Stimulated activated CD8-positive, alpha-beta memory T cell treated with anti-CD3 and anti-CD28 coated beads, Interleukin-7, amount 100 ng/mL, for 48 hours (primary cell): Measurements from ENCODE around the gene MDM4.
A peak's percentile ranks its signal among the peaks of the same experiment; 100 is the strongest.
"Not testable (repeated sequence)": the region's sequence is repeated elsewhere in the genome, so short reads cannot be mapped to it uniquely, and the experiment has no call there.

Source experiments
- DNase-seq, 2 donors: peaks; one replicate each; pipeline ENCODE4 v3.0.0-alpha.2; 2020; ENCODE audit warnings: low read depth in 1 of 2; ENCODE audit errors: extremely low read depth in 1 of 2

Gene MDM4, protein sequence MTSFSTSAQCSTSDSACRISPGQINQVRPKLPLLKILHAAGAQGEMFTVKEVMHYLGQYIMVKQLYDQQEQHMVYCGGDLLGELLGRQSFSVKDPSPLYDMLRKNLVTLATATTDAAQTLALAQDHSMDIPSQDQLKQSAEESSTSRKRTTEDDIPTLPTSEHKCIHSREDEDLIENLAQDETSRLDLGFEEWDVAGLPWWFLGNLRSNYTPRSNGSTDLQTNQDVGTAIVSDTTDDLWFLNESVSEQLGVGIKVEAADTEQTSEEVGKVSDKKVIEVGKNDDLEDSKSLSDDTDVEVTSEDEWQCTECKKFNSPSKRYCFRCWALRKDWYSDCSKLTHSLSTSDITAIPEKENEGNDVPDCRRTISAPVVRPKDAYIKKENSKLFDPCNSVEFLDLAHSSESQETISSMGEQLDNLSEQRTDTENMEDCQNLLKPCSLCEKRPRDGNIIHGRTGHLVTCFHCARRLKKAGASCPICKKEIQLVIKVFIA

DNA sequence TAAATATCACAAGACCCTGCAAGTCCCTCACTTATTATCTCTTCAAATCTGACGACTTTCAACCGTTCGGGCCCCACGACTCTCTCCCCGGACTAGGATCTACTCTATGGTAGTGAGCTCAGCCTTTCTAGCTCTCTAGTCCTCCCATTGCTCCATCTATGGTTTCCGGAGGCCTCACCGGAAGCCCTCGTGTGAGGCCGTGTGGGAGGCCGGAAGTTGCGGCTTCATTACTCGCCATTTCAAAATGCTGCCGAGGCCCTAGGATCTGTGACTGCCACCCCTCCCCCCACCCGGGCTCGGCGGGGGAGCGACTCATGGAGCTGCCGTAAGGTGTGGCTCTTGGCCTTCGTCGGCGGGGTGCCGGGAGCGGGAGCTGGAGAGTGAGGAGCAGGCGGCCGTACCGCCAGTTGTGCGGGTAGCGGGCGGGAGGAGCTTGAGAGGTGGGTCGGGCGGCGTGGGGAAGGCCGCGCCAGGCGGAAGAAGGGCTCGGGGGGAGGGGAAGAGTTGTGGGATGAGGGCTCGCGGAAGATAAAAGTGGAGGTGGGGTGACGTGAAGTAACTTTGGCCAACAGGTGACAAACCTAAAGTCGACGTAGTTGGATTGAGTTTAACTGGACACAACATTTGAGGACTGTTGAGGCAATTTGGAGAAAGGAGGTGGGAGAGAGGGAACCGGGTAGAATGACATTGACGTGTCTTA, at the start of gene MDM4:
Gene MDM4 (plus strand): TSS at position 227 of the 700 bp plus-strand sequence. CDS start 9,113 bp downstream, outside the sequence.
- DNase-seq, result peak; percentile 87 to 93

DNA sequence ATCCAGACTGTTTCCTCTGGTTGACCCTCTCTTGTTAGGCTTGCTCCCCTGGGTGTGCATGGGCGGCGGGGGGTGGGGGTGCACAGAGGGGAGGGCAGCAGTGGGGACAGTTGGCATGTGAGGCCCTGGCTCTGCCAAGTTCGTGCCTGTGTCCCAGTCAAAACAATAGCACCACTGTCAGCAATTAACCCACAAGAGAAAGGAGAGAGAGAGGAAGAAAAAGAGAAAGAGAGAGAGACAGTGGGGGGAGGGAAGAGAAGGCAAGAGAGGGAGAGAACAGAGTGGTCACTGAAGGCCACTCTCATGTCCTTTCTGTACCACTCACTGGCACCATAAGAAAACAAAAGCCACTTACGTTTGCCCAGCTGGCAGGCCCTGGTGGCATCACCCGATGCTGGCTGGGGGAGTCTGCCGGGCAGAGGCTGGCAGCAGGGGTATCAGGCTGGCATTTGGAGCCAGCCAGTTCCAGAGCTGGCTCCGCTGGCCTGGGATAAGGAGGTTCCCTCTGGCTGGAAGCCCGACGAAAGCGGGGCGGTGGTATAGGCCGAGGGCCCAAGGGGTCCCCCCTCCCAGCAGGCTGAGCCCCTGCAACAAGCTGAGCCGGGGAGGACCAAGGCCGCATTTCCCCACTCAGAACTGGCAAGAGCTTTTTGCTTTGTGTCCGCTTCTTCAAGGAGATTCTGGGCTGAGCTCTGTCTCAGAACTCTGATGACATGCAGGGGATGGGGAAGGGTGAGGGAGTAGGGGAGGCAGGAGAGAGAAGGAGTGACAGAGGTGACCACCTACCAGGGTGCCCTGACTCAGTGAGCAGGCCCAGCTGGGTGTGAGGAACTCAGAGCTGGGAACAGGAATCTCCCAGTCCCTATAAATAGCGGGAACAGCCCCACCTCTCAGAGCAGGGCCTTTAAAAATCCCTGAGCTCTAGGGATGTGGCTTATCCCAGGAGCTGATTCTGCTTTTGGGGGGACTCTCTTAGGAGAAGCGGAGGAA, 49.5 kb upstream of the MDM4 start:
- no peak for DNase-seq

DNA sequence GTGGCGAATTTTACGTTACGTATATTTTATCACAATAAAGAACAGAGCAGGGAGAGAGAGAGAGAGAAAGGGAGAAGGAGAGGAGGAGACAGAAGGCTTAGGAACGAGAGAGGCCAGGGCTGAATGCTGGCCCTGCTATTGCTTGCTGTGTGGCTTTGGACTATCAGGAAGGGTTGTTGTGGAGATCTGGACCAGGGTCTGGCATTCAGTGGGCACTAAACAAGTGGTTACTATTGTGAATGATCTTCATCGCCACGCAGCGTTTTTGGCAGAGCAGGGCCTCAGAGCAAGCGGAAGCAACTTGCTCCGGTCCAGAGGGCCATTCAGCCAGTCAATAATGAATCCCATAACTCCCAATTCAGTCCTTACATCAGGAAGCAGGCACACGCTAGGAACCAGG, 48.0 kb upstream of the MDM4 start:
- no peak for DNase-seq

DNA sequence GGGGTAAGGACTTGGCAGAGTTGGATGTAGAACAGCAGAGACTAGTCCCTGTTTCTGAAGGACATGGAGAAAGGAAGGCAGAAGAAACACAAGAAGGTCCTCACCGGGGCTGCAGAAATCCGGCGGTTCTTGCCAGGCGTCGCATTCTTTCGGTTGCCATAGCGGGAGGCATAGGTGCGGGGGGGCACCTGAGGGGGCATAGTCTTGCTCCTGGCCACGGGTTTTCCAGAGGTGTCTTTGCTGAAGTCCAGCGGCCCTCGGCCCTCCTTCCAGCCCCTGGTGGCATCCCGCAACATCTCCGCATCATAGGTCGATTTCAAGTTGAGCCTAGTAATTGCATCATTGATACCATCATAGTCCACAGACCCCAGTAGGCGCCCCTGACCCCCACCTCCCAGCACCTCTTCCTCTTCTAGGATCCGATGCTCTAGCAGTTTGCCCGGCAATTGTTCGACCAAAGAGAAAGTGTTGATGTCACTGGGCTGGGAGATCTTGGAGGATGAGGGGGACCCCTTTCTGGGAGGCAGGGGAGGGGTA, 47.4 kb upstream of the MDM4 start:
- no peak for DNase-seq

DNA sequence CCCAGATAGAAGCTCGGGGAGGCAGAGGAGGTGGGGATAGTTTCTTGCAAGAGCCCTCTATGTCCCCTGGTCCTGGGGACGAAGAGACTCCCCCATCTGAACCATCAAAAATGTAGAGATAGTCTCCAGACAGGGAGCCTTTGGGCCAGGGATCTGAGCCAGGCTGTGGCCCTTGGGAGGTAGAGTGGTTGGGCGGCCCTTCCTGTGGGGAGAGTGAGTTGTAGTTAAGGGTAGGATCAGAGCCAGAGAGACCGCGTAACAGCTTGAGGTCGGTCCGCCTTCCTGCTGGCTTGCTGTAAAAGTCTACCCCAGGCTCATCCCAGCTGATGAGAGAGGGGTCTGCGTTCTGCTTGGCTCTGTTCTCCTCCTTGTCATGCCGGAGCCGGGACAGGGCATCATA, 46.9 kb upstream of the MDM4 start:
- DNase-seq, result no peak

DNA sequence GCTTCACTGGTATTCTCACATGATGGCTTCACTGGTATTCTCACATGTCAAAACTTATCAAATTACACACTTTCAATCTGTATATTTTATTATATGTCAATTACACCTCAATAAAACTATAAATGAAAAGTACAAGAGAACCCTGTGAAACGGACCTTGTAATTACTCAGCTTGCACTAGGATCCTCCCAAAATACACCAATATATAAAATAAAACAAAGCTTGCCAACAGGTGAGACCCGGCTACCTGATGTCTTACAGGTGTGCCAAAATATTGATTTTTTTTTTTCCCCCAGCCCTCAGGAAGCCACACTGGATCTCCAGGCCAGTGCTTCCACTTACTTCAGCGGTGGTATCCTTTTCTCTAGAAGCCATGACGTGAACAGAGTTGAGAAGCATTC, 44.5 kb upstream of the MDM4 start:
- DNase-seq, result no peak

DNA sequence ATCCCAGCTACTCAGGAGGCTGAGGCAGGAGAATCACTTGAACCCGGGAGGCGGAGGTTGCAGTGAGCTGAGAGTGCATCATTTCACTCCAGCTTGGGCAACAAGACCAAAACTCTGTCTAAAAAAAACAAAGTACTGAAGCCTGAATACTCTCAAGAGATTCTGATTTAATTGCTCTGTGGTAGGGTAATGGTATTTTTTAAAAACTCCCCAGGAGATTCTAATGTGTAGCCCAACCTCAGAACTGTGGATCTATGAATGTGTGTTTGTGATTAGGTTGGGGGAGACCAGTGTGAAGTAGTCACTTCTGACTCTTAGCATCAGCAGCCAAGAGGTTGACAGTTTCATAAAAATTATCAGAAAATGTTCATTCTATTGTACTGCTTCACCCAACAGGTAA, 43.5 kb upstream of the MDM4 start:
- DNase-seq, result no peak

DNA sequence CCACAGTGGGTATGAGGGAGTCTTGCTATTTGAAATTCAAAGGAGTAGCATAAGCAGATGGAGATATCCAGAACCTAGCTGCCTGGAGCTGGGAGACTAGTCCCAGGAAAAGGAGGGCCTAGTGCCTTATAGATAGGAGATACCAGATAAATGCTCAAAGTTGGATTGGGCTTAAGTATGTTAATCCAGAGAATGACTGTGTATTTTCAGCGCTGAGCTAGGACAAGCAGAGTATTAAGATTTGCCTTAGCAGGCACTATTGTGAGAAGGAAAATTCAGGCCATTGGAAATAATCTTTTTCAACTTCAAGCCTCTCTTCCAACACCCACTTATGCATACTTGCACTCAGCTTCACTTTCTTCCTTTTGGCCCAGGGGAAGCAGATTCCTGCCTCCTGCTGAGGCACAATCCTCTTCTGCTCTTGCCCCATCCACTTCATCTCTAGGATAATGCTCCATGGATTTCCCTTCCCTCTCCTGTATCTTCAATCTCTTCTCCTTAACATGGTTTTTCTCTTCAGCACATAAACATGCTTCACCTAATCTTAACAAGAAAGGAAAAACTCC, 42.7 kb upstream of the MDM4 start:
- DNase-seq, result no peak

DNA sequence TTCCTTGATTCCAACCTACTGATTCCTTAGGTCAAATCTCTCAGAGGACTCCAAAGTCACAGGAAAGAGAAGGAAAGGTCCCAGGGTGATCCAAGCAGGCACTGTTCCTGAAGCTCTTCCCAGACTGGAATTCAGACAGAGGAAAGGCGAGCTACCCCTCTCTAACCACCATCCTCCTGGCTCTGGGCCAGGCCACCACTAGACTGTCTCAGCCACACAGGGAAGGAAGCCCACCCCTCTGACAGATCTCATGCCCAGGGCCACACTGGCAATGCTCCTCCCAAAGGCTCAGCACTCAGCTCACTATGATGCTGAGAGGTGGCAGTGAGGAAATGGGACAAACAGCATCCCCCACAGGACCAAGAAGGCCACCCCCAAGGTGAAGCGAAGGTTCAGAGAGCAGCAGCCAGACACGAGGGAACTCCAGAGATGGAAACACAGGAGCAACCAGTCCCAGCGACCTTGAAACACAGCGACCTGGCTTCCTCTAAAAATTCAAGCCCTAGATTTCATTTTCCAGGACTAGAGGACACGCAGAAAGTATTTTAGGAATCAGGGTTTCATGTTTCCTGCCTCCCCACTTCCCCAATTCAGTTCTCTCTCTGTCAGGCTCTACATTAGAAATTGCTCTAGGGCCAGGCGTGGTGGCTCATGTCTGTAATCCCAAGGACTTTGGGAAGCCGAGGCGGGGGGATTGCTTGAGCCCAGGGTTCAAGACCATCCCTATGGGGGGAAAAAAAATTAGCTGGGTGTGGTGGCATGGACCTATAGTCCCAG, 40.4 kb upstream of the MDM4 start:
- DNase-seq, result no peak

DNA sequence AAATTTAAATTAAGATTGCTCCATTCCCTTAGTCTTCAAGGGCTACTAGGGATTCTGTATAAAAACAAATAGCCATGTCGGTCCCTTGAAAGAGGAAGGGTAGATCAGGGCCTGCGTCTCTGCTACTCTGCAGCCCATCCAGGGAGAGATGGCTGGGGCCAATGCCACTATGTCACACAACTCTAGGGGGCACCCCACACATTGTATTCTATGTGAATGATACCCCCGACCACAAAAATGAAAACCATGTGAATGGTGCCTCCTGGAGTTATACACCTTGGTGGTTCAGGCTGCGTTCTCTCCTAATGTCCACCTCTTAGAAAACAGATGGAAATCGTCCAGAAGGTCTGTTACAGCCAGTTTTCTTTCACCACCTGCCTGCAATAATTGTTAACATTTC, 39.6 kb upstream of the MDM4 start:
- DNase-seq, result no peak

DNA sequence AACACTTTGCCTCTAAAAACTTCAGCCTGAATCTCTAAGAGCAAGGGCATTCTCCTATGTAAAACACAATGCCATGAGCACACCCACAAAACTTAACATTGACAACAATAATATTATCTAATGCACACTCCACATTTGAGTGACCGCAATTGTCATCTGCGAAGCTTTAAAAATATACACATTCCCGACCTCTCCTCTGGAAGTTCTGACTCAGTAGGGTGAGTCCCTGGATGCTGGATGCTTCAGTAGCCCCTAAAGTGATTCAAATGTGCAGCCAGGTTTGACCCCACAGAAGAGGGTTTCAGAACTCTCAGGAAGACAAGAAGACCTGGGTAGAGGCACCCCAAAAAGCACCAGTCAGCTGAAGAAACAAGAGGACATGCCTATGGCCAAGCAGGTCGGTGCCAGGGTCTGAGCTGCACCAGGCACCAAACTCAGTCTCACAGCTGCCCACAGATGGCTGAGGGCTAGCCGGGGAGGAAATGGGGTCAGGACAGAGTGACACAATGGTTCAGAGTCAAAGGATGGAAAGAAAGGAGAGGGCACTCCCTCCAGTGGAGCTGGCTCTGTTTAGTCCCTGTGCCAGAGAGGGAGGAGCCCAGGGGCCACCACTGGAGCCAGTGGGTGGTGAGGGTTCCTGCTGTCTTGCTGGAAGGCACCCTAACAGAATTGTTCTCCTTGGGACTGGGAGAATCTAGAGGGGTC, 39.0 kb upstream of the MDM4 start:
- DNase-seq, result no peak

DNA sequence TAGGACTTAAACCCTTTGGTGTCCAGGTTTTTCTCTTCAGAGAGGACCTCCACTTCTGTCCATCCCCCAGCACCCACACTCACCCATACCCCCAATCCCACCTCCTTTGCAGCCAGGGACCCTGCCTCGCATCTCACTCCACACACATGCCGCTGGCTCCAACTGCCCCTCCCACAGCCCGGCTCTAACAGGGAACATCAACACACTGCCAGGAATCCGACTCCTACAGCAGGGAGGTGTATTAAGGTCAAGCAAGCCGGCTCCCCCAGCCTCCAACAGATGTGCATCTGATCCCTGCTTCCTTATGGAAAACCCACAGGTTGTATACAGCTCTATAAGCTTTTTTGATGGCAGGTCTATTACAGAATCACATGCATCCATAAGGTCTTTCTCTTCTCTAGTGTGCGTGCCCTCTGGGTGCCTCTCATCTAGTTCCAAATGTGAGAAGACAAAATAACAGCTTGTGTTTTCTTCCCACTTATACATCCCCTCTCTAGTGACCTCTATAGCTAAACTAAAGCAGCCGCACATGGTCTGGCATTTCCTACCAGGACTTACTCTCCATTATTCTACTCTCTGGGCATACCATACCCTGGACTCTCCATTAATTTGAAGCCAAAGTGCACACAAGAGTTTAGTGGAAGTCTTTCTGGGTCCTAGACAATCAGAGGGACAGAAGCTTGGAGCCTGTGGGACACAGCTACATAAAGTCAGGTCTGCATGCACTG, 37.9 kb upstream of the MDM4 start:
- DNase-seq, result no peak

DNA sequence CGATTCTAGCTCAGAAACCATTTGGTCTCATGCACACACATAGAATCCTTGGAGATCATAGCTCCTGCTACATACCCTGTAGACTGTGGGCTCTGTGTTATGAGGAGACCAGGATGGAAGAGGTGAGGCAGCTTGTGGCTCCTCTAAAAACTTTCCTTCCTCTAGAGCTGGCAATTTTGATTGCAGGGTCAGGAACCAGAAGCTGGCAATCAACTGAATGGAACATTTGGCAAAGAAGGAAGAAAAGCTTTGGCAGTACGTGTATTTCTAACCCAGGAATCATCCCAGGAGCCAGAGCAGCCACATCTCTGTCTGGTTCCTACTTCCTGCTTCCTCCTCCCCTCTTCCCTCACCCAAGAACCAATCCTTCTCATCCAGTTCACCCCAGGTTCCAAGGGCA, 37.3 kb upstream of the MDM4 start:
- DNase-seq, result no peak

DNA sequence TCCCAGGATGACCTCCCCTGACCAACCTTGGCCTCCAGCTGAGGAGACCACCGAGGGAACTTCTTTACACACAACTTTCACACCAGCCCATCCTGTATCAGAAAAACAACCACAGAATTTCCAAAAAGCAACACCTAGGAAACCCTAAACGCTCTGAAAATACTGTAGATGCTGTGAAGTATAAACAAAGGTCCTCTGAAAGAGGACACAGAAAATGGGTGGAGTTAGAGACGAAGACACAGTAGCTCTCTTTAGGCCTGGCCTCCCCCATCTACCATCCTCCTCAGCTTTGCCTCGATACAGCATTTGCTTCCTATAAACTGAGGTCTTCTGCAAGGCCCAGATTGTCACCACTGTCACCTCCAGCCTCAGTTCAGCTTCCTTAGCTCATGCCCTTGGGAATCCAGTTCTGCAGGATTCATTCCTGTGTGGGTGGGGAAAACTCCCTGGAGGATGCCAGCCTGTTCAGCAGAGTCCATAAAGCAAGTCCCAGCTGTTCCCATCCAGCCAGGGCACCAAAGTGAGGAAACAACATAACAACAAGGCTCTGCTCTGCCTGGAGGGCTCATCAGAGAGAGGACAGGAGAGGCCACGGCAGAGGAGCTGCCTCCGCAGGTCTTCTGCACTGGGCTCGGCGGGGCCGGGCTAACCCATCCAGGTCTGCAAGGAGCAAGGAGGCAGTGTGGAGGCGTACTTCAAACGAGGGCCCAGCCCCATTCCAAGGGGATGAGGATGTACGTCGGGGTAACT, 36.6 kb upstream of the MDM4 start:
- no peak for DNase-seq

DNA sequence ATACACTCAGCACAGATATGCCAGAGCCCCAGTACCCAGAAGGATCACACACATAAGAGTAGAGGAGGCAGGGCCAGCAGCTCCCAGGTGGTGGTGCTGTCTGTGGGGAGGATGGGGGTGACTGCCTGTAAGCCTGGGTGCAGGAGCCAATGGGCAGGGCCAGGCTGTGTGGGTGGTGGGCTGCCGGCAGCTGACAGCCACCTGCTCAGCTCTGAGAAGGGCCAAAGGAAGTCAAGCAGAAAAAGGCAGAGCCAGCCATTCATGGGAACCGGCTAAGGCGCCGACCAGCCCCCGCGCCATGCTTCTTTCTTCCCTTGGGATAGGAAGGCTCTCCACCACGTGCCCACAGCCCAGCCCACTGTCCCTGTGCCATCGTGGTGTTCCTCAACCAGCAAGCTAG, 35.7 kb upstream of the MDM4 start:
- no peak for DNase-seq

DNA sequence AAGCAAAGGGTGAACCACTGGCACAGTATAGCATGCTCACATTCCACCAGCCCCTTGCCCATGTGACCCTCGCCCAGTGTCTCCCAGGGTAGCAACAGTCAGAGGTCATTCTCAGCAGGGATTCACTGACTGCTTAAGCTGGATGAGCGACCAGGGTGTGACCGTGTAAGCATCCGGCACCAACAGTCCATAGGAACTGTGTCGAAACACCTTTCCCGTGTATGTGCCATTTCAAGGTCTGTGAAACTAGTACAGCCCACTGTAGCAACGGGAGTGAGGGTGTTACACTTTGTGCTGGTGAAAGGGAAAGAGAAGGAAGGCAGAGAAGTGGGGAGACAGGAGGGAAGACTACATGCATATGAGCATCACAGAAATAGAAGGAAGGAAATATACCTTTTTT, 32.4 kb upstream of the MDM4 start:
- DNase-seq, result no peak

DNA sequence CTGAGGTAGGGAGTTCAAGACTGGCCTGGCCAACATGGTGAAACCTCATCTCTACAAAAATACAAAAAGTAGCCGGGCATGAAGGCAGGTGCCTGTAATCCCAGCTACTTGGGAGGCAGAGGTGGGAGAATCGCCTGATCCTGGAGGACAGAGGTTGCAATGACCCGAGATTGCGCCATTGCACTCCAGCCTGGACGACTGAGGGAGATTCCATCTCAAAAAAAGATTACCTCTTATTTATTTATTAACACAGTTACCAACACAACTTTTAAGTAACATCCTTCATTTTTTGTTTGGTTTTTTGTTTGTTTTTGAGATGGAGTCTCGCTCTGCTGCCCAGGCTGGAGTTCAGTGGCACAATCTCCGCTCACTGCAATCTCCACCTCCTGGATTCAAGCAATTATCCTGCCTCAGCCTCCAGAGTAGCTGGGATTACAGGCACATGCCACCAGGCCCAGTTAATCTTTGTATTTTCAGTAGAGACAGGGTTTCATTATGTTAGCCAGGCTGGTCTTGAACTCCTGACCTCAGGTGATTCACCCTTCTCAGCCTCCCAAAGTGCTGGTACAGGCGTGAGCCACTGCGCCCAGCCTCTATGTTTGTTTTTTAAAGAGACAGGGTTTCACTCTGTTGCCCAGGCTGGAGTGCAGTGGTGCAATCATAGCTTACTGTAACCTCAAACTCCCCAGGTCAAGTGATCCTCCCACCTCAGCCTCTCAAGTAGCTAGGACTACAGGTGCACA, 29.5 kb upstream of the MDM4 start:
- DNase-seq, result not testable (repeated sequence)
